GM21576 (cell line): Measurements from ENCODE around the gene TMEM254.
"Not testable (repeated sequence)": the region's sequence is repeated elsewhere in the genome, so short reads cannot be mapped to it uniquely, and the experiment has no call there.

ENCODE experiments used
- ATAC-seq: cut with Tn5 transposase; IDR thresholded peaks from one replicate; pipeline ENCODE4 v1.9.1; 2021; ENCODE audit warnings: mild to moderate bottlenecking, moderate library complexity; ENCODE audit not compliant: unreplicated experiment

The TMEM254 gene, protein sequence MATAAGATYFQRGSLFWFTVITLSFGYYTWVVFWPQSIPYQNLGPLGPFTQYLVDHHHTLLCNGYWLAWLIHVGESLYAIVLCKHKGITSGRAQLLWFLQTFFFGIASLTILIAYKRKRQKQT

DNA sequence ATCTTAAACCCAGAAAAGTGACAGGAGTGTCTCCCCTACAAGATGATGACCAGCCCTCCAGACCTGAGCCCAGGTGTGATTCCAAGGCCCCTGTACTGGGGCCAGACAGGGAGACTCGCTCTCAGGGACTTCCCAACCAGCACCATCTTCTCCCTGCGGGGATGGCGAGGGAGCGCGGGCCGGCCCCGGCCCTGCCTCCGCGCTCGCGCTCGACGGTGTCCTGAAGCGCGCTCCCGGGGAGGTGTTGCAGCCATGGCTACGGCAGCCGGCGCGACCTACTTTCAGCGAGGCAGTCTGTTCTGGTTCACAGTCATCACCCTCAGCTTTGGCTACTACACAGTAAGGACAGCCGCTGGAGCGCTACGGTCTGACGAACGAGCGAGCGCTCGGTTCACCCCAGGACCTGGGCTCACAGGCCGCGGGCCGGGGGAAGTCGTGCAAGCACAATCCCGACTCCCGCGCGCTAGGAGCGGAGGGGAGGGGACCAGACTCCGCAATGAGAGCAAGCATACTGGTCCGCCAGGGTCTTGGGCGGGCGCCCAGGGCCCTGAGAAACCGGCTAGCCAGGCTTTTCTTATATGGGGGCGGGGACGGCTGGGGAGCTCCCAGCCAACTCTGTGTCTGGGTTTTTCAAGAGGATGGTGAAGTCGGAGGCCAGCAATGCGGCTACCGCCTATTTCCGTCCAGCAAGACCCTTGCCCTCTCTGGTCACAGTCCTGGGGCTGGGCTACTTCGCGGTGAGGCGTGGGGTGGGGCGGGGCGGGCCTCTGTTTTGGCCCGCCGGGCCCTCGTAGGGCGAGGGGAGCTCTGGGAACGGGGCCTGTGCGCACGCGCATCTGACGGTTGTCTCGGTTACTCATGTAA is at the start of gene TMEM254:
Gene TMEM254 (plus strand): TSS at position 218 of the 864 bp plus-strand sequence. CDS start 35 bp downstream, at position 253.
- ATAC-seq, result peak; percentile 82

DNA sequence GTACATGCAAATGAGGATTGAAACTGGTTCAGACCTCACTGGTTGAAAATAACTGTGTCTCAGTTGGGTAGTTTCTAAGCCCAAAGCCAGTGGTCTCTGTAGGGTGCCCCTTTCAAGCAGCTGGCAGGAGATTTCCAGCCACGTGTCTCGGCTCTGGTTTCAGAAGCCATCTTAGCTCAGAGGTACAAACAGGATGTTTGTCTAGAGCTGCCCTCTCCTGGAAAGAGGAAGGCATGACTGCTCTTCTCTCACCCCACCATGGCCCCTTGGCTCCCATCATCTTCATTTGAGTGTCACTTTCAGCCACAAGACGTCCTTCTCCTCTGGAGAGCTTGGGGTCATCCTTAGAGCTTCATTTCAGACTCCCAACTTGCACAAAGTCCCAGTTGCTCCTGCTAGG is 49.3 kb upstream of the TMEM254 start:
- peak; percentile 95 for ATAC-seq

DNA sequence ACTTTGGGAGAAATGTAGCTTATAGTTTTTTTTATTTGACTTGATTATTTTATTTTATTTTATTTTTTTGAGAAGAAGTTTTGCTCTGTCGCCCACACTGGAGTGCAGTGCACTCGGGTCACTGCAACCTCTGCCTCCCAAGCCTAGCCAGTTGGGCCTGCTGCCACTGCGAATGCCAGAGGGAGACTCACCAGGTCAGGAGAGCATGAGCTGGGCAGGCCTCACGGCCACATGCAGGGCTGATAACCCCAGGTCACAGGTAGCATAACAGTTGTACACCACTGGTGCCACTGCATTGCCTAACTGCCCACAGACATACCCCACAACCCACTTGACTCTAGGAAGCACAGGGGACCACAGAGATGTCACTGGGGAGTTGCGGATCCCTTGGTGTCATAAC is 48.6 kb upstream of the TMEM254 start:
- ATAC-seq, result not testable (repeated sequence)

DNA sequence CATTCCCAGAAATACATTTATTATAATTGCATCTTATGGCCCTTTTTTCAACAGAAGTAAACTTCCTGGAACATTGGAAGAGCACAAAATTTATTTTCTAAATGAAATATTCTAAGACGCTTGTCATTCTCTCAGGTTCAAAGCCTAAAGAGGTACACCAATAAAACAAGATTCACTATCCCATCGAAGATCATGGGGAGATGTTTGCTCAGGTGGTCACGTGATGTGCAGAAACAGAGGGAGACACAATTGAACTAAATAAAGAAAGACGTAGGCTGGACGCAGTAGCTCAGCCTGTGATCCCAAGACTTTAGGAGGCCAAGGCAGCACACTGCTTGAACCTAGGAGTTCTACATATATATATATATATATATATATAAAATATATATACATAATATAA is 46.0 kb upstream of the TMEM254 start:
- no peak for ATAC-seq

DNA sequence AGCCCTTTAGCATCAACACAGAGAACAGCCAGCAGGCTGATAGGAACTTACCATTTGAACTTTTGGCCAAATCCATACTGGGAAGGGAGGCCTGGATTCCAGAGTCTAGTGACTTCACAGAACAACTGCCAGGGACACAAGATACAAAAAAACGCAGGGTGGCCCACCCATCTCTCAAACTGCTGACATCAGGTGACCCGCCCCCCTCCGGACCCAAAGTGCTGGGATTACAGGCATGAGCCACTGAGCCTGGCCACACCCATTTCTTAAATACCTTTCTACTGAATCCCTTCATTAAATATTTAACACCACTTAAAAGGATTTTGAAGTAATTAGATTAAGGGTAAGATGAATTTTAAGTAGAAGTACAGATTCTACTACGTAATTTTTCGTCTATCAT is 43.7 kb upstream of the TMEM254 start:
- ATAC-seq, result not testable (repeated sequence)

DNA sequence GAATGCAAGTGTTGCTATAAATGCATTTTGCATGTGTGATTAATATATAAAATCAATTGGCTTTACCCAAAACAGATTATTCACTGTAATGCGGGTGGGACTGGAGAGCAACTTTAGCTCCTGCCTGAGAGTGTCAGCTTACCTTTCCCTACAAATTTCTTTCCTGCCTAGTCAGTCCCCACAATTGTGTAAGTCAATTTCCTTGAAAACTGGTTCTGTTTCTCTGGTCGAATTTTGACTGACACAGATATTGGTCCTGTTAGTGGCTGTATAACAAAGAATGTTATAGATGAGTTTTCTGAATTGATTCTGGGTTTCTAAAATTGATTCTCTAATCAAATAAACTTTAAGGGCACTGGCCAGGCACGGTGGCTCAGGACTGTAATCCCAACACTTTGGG is 43.0 kb upstream of the TMEM254 start:
- not testable (repeated sequence) for ATAC-seq

DNA sequence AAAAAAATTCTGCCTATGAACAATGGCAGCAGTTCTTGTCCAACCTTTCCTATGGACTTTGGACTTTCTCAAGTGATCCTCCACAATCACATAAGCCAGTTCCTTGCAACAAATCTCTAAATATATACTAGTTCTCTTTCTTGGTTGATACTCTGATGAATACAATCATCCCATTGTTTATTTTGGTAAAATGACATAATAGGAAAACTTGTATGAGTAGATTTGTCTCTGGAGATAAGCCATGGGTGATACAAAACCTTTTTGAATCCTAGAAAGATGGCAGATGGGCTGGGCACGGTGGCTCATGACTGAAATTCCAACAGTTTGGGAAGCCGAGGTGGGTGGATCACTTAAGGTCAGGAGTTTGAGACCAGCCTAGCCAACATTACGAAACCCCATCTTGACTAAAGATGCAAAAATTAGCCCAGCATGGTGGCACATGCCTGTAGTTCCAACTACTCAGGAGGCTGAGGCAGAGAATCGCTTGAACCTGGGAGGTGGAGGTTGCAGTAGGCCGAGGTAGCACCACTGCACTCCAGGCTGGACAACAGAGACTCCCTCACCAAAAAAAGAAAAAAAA is 41.5 kb upstream of the TMEM254 start:
- ATAC-seq, result not testable (repeated sequence)

DNA sequence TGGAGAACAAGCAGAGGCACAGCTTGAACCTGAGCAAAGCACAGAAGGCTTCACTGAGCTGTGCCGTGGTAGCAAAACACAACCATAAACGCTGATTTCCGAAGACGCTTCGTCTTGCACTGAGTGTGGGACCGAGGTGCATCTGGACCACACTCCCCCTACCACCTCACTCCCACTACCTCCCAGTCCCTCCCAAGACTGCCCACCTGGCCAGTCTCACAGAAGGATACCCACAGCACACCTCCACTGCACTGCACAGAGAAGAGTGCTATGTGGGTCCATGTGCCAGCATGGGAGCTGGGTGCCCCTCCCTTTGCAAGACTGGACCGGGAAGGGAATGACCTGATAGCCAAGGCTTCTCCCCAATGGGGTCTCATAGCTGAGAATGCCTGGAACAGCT is 40.2 kb upstream of the TMEM254 start:
- not testable (repeated sequence) for ATAC-seq

DNA sequence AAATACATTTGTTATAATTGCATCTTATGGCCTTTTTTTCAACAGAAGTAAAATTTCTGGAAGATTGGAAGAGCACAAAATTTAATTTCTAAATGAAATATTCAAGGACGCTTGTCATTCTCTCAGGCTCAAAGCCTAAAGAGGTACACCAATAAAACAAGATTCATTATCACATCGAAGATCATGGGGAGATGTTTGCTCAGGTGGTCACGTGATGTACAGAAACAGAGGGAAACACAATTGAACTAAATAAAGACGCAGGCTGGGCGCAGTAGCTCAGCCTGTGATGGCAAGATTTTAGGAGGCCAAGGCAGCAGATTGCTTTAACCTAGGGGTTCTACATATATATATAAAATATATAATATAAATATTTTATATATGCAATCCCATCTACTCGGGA is 37.3 kb upstream of the TMEM254 start:
- ATAC-seq, result no peak

DNA sequence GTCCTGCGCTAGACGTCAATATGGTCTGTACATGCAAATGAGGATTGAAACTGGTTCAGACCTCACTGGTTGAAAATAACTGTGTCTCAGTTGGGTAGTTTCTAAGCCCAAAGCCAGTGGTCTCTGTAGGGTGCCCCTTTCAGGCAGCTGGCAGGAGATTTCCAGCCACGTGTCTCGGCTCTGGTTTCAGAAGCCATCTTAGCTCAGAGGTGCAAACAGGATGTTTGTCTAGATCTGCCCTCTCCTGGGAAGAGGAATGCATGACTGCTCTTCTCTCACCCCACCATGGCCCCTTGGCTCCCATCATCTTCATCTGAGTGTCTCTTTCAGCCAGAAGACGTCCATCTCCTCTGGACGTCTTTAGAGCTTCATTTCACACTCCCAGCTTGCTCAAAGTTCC is 33.5 kb upstream of the TMEM254 start:
- ATAC-seq, result not testable (repeated sequence)

DNA sequence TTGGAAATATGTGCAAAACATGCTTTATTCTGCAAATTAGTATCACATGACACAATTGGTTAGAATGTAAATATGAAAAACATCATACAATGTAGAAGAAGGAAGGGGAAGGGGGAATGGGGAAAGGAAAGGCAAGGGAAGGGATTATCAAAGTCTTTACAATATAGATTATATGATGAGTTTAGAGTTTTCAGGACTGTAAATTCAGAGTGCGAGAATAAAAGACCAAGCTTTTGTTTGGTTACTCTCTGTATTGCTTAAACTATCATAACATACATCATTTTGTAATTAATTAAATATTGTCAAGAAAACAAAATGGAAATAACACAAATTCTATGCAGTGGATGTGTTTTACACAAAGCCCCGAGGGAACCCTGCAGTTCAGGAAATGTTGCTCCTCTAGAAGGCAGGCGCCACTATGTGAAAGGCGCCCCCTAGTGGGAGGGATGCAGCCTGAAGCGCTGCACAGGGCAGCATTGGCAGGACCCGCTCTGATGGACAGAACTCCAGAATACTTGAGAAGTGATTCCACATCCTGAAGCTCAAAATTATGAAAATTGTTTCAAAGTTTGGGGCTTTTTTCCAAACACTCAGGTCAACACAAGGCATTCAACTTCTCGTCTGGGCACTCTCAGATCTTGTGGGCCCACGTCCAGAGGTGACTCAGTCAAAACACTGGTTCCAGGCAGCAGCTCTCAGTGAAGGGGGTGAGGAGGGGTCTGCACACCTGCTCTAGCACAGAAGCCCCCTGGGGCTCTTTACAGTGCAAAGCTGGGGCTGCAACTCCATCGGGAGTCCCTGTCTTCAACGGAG is 31.6 kb upstream of the TMEM254 start:
- peak; percentile 89 for ATAC-seq

DNA sequence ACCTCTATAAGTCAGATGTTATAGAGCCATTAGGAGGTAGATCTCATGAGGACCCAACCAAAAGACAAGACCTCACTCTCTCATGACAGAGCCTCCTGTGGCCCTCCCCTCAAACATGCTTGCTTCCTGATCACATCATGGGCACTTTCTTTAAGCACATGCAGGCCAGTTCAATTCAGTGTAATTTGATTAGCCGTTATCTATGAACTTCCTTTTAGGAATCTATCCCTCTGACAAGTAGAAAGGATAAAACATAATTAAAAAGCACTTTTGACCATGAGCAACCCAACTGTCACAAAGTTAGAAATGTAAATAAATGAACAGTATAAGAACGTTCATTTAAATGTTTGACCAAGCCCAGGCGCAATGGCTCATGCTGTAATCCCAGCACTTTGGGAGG is 27.7 kb upstream of the TMEM254 start:
- ATAC-seq, result no peak

DNA sequence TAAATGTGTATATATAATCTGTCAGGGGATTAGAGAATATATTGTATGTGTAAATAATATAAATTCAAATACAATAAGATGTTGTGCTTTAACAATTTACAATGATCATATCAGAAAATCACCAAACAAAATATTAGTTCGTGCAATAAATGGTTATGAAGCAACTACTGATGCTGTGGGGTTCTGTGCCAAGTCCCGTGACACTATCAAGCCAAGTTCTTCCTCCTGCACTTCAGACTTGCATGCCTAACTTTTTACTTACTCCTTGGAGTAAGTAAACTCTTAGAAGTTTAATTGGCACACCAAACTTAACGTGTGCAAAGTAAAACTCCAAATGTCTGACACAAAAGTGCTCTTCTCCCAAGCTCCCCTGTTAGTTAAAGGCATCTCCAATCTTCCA is 26.5 kb upstream of the TMEM254 start:
- no peak for ATAC-seq

DNA sequence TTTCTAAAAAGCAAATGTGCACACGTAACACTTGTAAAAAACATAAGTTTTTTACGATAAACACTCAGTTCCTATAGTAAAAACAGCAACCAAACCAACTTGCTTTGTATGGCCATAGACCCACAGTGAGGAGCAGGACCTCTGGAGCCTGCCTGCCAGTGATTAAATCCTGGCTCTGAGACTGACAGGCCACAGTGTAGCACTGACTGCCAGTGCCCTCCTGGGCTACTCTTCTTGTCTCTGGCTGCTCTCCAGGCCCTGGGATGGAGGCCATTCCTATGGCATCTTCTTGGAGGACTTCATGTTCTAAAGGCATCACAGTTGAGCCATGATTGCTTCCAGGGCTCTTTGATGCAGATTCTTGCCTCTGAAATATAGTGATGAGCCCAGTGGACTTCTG is 22.7 kb upstream of the TMEM254 start:
- no peak for ATAC-seq

DNA sequence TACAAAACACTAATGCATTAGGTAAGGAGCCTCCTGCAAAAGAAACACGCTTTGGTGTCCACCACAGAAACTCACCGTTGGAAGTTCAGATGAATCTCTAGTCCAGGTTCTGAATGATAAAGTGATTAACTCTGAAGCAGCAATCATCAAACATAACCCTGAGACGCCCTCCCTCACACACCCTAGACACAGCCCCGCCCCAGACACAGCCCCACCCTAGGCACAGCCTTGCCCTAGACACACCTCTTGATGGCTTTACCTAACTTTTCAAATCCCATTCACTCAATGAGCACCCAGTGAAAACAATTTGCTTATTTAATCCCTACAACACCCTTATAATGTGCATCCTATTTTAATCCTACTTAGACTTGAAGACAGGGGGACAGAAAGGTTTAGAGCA is 21.3 kb upstream of the TMEM254 start:
- ATAC-seq, result no peak

DNA sequence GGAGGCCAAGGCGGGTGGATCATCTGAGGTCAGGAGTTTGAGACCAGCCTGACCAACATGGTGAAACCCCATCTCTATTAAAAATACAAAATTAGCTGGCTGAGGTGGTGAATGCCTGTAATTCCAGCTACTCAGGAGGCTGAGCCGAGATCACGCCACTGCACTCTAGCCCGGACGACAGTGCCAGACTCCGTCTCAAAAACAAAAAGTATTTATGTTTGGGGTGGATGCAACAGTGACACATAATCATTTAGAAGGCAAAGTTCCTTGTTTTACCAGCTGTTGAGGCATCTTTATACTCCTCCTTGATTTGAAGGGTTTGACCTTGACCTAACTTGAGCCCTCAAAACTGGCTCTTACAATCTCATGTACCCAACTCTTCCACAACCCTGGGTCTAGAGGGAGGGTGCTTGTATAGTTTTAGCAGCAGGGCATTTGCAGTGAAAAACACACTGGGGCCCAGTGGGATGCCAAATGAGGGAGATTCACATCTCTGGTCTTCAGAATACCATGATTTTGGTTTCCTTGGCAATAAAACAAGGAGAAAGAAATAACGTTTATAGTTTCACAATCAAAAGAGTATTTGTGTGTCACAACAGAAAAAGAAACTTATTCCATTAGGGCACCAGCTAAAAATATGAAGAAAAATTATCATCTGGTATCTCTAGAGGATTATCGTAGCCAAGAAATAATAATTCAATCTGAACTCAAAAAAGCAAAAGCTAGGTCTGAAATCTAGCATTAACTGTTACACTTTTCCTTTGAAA is 14.2 kb upstream of the TMEM254 start:
- no peak for ATAC-seq

DNA sequence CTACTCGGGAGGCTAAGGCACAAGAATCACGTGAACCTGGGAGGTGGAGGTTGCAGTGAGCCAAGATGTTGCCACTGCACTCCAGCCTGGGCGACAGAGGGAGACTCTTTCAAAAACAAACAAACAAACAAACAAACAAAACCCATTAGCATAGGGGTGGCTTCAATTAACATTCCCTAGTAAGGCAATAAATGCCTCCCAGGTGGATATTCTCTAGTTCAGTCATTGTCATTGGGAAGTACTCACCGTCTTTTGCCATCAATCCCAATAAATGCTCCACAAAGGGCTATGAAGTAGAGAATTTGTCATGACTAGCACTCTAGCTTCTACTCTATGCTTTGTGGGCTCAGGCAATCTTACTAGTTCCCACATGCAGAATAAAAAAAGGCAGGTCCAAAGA is 11.7 kb upstream of the TMEM254 start:
- ATAC-seq, result no peak

DNA sequence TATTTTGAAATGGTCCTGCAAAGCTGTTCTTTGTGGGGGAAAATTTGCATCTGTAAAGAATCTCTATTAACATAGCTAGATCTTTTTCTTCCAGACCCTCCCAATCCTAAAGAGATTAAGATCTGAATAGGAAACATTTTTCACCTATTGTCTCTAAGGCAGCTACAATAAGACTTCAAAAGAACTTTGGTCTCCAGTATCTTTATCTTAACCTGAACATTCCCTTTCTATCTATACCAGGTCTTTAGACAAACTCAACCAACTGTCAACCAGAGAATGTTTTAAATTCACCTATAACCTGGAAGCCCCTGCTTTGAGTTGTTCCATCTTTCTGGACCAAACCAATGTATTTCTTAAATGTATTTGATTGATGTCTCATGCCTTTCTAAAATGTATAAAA is 10.6 kb upstream of the TMEM254 start:
- ATAC-seq, result not testable (repeated sequence)

DNA sequence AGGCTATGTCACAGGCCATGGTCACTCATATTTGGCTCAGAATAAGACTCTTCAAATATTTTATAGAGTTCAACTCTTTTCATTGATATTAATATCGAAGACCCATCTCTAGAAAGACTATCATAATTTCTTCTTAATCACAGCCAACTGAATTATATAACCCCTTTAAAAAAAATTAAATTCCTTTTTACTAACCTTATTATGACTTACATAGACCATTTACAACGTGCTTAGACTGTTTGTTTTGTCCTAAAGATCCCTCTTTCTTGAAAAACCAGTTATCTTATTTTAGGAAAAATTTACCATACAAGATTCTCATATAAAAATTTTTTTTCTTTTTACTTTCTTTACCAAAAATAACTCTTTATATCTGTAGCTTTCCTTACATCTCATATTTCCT is 10.2 kb upstream of the TMEM254 start:
- ATAC-seq, result no peak

DNA sequence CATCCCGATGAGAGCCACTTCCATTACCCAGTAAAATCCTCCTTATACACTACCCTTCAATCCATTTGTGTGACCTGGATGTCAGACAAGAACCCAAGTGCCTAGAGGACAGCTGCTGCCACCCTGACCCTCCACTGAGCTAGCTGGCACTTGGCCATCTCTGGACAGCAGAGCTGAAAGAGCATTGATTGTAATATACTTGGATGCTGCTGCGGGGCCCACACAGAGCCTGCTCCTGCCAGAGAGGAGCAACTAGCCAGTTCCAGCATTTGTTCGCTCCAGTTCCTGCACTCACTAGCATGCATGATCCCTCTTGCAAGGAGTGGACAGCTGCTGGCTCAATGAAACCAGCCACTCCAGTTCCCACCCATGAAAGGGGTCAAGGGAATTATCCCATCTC is 8.4 kb upstream of the TMEM254 start:
- no peak for ATAC-seq

DNA sequence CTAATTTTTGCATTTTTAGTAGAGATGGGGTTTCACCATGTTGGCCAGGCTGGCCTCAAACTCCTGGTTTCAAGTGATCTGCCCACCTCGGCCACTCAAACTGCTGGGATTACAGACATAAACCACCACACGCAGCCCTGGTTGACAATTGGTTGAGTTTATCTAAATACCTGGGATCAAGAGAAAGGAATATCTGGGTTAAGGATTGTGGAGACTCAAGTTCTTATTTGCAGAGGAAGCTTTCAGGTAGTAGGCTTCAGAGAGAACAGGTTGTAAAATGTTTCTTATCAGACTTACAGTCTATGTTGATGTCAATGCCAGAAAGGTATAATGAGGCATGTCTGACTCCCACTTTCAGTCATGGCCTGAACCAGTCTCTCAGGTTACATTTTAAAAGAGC is 5.9 kb upstream of the TMEM254 start:
- no peak for ATAC-seq
